Measurements from ENCODE around the gene DNMT3B. TPM values are rescaled to one million over a fixed set of nuclear protein-coding genes. Genes with fewer than 3 reads are reported as not detected.

The DNMT3B gene
- polyA plus RNA-seq, 3 donors: 0.39 to 0.44 TPM; not detected in 1

GRCh38 chr20:32779500-32780211 lies 17.5 kb downstream of the DNMT3B start:
- Mint-ChIP-seq H3K36me3 (no peaks in the 10 kb centered on the region), H3K4me1 (peaks cover 6% of the 10 kb centered on the region), H3K4me3 (no peak overlapping the region), H3K27me3 (ENCODE audit: low read depth in 3 of 3) (peaks cover 0 to 2% (median 0%) of the 10 kb centered on the region in 3 donors), H3K9me3 (no peaks in the 10 kb centered on the region), H3K27ac (no peak overlapping the region)
- H3K9ac ChIP-seq (ENCODE audit: insufficient read depth, low read length, poor library complexity, severe bottlenecking): no peak overlapping the region
- H3K4me1 ChIP-seq (ENCODE audit: control insufficient read depth in 1 of 2, insufficient read depth in 2 of 2, low read length in 2 of 2): no peaks in the 10 kb centered on the region
- H2AFZ ChIP-seq (ENCODE audit: insufficient read depth, low read depth, low read length, poor library complexity, severe bottlenecking): no peak overlapping the region
- no peaks in the 10 kb centered on the region for H3K36me3 ChIP-seq (replicated peaks in 1 of 2; ENCODE audit: control insufficient read depth in 1 of 2, insufficient read depth in 2 of 2, low read length in 2 of 2)
- no peaks in the 10 kb centered on the region for H3K9me3 ChIP-seq (replicated peaks in 1 of 2; ENCODE audit: control insufficient read depth in 1 of 2, insufficient read depth in 1 of 2, low read length in 2 of 2)
- no peaks in the 10 kb centered on the region for H3K27me3 ChIP-seq (ENCODE audit: control insufficient read depth in 2 of 2, insufficient read depth in 2 of 2, low read length in 2 of 2)
- H4K20me1 ChIP-seq (ENCODE audit: insufficient read depth, low read length): no peaks in the 10 kb centered on the region
- H3K79me2 ChIP-seq (ENCODE audit: insufficient read depth, low read length): no peaks in the 10 kb centered on the region
- intact Hi-C loops (cut with micrococcal nuclease): loop anchor here in 1 of 2 donors (5.0 kb wide), 1 partner anchor 257 kb away; no protein-coding TSS in a partner anchor
- 96% methylated on average over 9 of the region's 10 CpGs for WGBS (ENCODE audit: insufficient coverage)
- DNase-seq: no peak
- H3K27ac ChIP-seq (ENCODE audit: low read depth in 1 of 2, low read length in 2 of 2): no peak overlapping the region
- no peak for TF ChIP-seq CTCF (IDR thresholded peaks at IDR 0.05)
- no peak overlapping the region for H3K4me3 ChIP-seq (replicated peaks in 1 of 3; ENCODE audit: low read depth in 2 of 3, low read length in 3 of 3)
- no peak overlapping the region for H3K4me2 ChIP-seq (replicated peaks; ENCODE audit: extremely low read depth, low read length, poor library complexity, severe bottlenecking)

DNA sequence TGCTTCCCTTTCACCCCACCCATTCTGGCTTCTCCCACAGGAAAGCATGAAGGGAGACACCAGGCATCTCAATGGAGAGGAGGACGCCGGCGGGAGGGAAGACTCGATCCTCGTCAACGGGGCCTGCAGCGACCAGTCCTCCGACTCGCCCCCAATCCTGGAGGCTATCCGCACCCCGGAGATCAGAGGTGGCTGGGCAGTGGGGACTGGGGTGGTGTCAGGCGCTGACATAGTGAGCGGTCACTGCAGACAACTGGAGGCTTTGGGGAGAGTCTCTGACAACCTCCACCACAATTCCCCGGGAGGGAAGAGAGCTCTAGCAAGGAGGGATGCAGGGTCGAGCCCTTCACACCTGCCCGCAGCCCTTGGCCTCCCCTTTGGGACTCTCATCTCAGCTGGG lies 18.1 kb downstream of the DNMT3B start:
- no peak overlapping the region for H3K4me2 ChIP-seq (replicated peaks; ENCODE audit: extremely low read depth, low read length, poor library complexity, severe bottlenecking)
- TF ChIP-seq CTCF (IDR thresholded peaks at IDR 0.05): no peak
- Mint-ChIP-seq H3K4me1 (peaks cover 6% of the 10 kb centered on the region), H3K27me3 (ENCODE audit: low read depth in 3 of 3) (peaks cover 0 to 2% (median 0%) of the 10 kb centered on the region in 3 donors), H3K9me3 (no peaks in the 10 kb centered on the region), H3K27ac (no peak overlapping the region), H3K36me3 (no peaks in the 10 kb centered on the region), H3K4me3 (no peak overlapping the region)
- WGBS (ENCODE audit: insufficient coverage): 92% methylated on average over 10 of the region's 16 CpGs
- no peak overlapping the region for H2AFZ ChIP-seq (ENCODE audit: insufficient read depth, low read depth, low read length, poor library complexity, severe bottlenecking)
- no peak overlapping the region for H3K9ac ChIP-seq (ENCODE audit: insufficient read depth, low read length, poor library complexity, severe bottlenecking)
- no peak for DNase-seq
- H4K20me1 ChIP-seq (ENCODE audit: insufficient read depth, low read length): no peaks in the 10 kb centered on the region
- no peaks in the 10 kb centered on the region for H3K9me3 ChIP-seq (replicated peaks in 1 of 2; ENCODE audit: control insufficient read depth in 1 of 2, insufficient read depth in 1 of 2, low read length in 2 of 2)
- no peaks in the 10 kb centered on the region for H3K4me1 ChIP-seq (ENCODE audit: control insufficient read depth in 1 of 2, insufficient read depth in 2 of 2, low read length in 2 of 2)
- no peaks in the 10 kb centered on the region for H3K27me3 ChIP-seq (ENCODE audit: control insufficient read depth in 2 of 2, insufficient read depth in 2 of 2, low read length in 2 of 2)
- intact Hi-C loops (cut with micrococcal nuclease): no loop called here
- H3K27ac ChIP-seq (ENCODE audit: low read depth in 1 of 2, low read length in 2 of 2): no peak overlapping the region
- no peaks in the 10 kb centered on the region for H3K36me3 ChIP-seq (replicated peaks in 1 of 2; ENCODE audit: control insufficient read depth in 1 of 2, insufficient read depth in 2 of 2, low read length in 2 of 2)
- H3K4me3 ChIP-seq (replicated peaks in 1 of 3; ENCODE audit: low read depth in 2 of 3, low read length in 3 of 3): no peak overlapping the region
- H3K79me2 ChIP-seq (ENCODE audit: insufficient read depth, low read length): no peaks in the 10 kb centered on the region
